Neutrophil (primary cell): ENCODE data around the gene PCGF2.

ENCODE experiments used
- H3K27ac ChIP-seq: fragments of 200-600 bp; sonication (generic); 2 replicates; pipeline ENCODE4 v1.5.1; 2016; ENCODE audit warnings: mild to moderate bottlenecking, moderate library complexity
- H3K27me3 ChIP-seq: fragments of 200-600 bp; sonication (generic); 2 replicates; pipeline ENCODE4 v1.6.0; 2016; ENCODE audit warnings: mild to moderate bottlenecking
- H3K36me3 ChIP-seq: fragments of 200-600 bp; sonication (generic); 2 replicates; pipeline ENCODE4 v1.5.1; 2017
- H3K4me1 ChIP-seq, 2 experiments: fragments of 200-600 bp in 1 of 2; sonication (generic) in 1 of 2; 1 replicate in 1 of 2; 2 replicates in 1 of 2; pipeline versions ENCODE4 v1.5.1 to v1.6.1; 2013 to 2016; ENCODE audit warnings: low read depth in 1 of 2, low read length in 1 of 2, mild to moderate bottlenecking in 1 of 2, moderate library complexity in 1 of 2; ENCODE audit not compliant: control insufficient read depth in 1 of 2, insufficient read depth in 1 of 2
- H3K4me3 ChIP-seq, 2 experiments: fragments of 200-600 bp in 1 of 2; sonication (generic) in 1 of 2; 1 replicate in 1 of 2; 2 replicates in 1 of 2; pipeline ENCODE4 v1.5.1; 2013 to 2016; ENCODE audit warnings: low read depth in 1 of 2, low read length in 1 of 2, mild to moderate bottlenecking in 1 of 2, moderate library complexity in 1 of 2
- H3K9me3 ChIP-seq: fragments of 200-600 bp; sonication (generic); 2 replicates; pipeline ENCODE4 v1.5.1; 2016
- CTCF ChIP-seq: fragments of 200-600 bp; sonication (generic); IDR thresholded peaks from 2 replicates; pipeline ENCODE4 v1.5.1; 2016; ENCODE audit warnings: antibody characterized with exemption

PCGF2 gene

GRCh38 chr17:38690386-38690785 is 57.8 kb downstream of the PCGF2 start:
- peaks cover 21% of the 10 kb centered on the region for H3K27me3 ChIP-seq
- no peak overlapping the region for H3K4me3 ChIP-seq
- H3K9me3 ChIP-seq, result no peaks in the 10 kb centered on the region
- no peaks in the 10 kb centered on the region for H3K36me3 ChIP-seq
- H3K27ac ChIP-seq, result no peak overlapping the region
- no peaks in the 10 kb centered on the region for H3K4me1 ChIP-seq
- no peak for TF ChIP-seq CTCF

DNA sequence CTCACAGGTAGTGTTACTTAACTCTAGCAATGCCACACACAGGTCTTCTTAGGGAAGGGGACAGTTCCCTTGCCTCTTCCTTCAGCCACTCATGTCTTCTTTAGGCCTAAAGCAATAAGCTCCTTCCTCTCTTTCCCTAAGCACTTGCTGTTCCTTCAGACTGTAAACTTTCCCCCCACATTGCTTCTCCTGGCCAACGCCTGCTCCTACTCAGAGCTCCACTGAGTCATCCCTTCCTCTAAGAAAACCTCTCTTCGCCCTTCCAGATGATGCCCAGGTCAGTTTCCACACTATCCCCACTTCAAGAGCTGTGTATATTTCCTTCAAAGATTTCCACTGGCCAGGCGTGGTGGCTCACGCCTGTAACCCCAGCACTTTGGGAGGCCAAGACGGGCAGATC is 60.9 kb downstream of the PCGF2 start:
- TF ChIP-seq CTCF, result no peak
- H3K27ac ChIP-seq, result no peak overlapping the region
- no peaks in the 10 kb centered on the region for H3K4me1 ChIP-seq

GRCh38 chr17:38685491-38685890 is 62.6 kb downstream of the PCGF2 start:
- H3K27ac ChIP-seq, result no peak overlapping the region
- H3K4me1 ChIP-seq, result no peaks in the 10 kb centered on the region
- H3K9me3 ChIP-seq, result no peaks in the 10 kb centered on the region
- H3K36me3 ChIP-seq, result no peaks in the 10 kb centered on the region
- no peak overlapping the region for H3K4me3 ChIP-seq
- TF ChIP-seq CTCF, result no peak
- peaks cover 40% of the 10 kb centered on the region for H3K27me3 ChIP-seq

More for the DNA sequence above, 60.9 kb downstream of the PCGF2 start:
- no peaks in the 10 kb centered on the region for H3K9me3 ChIP-seq
- no peak overlapping the region for H3K4me3 ChIP-seq
- peaks cover 38% of the 10 kb centered on the region for H3K27me3 ChIP-seq
- H3K36me3 ChIP-seq, result no peaks in the 10 kb centered on the region
